Mesendoderm (in vitro differentiated cells): ENCODE data around the gene FARP2.

Source experiments
- DNase-seq: peaks from one replicate; pipeline ENCODE4 v3.0.0; 2013
- H2AK5ac ChIP-seq: 2 replicates; pipeline ENCODE4 v1.6.1; 2013; ENCODE audit warnings: low read length, inconsistent platforms
- H2BK120ac ChIP-seq: 2 replicates; pipeline ENCODE4 v1.6.1; 2013; ENCODE audit warnings: low read depth, mild to moderate bottlenecking, low read length, moderate library complexity, mixed read lengths
- H2BK15ac ChIP-seq: replicated peaks from 2 replicates; pipeline ENCODE4 v1.6.1; 2013; ENCODE audit warnings: low read depth, mild to moderate bottlenecking, moderate library complexity
- H2BK5ac ChIP-seq: 2 replicates; pipeline ENCODE4 v1.6.1; 2013; ENCODE audit warnings: low read length, inconsistent platforms
- H3K18ac ChIP-seq: 2 replicates; pipeline ENCODE4 v1.6.1; 2013; ENCODE audit warnings: mild to moderate bottlenecking, low read length, mixed read lengths
- H3K23ac ChIP-seq: one replicate; pipeline ENCODE4 v1.6.1; 2013; ENCODE audit warnings: low read length
- H3K27ac ChIP-seq: 2 replicates; pipeline ENCODE4 v1.5.1; 2013; ENCODE audit warnings: low read depth, mild to moderate bottlenecking, inconsistent platforms, low read length, moderate library complexity
- H3K27me3 ChIP-seq: 2 replicates; pipeline ENCODE4 v1.6.1; 2013; ENCODE audit warnings: low read length, control low read depth, mild to moderate bottlenecking, inconsistent platforms; ENCODE audit not compliant: insufficient read depth, poor library complexity
- H3K36me3 ChIP-seq: 2 replicates; pipeline ENCODE4 v1.6.1; 2013; ENCODE audit warnings: low read length, inconsistent platforms; ENCODE audit not compliant: control insufficient read depth, insufficient read depth
- H3K4ac ChIP-seq: one replicate; pipeline ENCODE4 v1.6.1; 2013; ENCODE audit warnings: low read depth, mild to moderate bottlenecking, low read length, moderate library complexity
- H3K4me1 ChIP-seq: 2 replicates; pipeline ENCODE4 v1.6.1; 2013; ENCODE audit warnings: low read depth, low read length, inconsistent platforms; ENCODE audit not compliant: control insufficient read depth
- H3K4me2 ChIP-seq: 2 replicates; pipeline ENCODE4 v1.6.1; 2013; ENCODE audit warnings: low read length
- H3K4me3 ChIP-seq: 2 replicates; pipeline ENCODE4 v1.5.1; 2013; ENCODE audit warnings: mild to moderate bottlenecking, low read length
- H3K56ac ChIP-seq: one replicate; pipeline ENCODE4 v1.6.1; 2013; ENCODE audit warnings: low read length
- H3K79me1 ChIP-seq: 2 replicates; pipeline ENCODE4 v1.6.1; 2013; ENCODE audit warnings: low read length, inconsistent platforms
- H3K79me2 ChIP-seq: 2 replicates; pipeline ENCODE4 v1.6.1; 2013; ENCODE audit warnings: mild to moderate bottlenecking, low read length; ENCODE audit not compliant: control insufficient read depth, insufficient read depth
- H3K9ac ChIP-seq: 2 replicates; pipeline ENCODE4 v1.6.1; 2013; ENCODE audit warnings: low read length, inconsistent platforms
- H4K5ac ChIP-seq: one replicate; pipeline ENCODE4 v1.6.1; 2013; ENCODE audit warnings: low read length
- H4K8ac ChIP-seq: one replicate; pipeline ENCODE4 v1.6.1; 2013; ENCODE audit warnings: low read depth, mild to moderate bottlenecking, control low read depth, low read length, moderate library complexity
- WGBS: extraction: QIAGEN DNeasy Blood & Tissue Kit; methylation state at CpG from one replicate; pipeline ENCODE4 v1.1.7; 2013; ENCODE audit warnings: low lambda C conversion rate, missing lambda C conversion rate; ENCODE audit not compliant: insufficient coverage; ENCODE audit errors: extremely low coverage; 5-methylcytosine and 5-hydroxymethylcytosine counted together

FARP2 gene

DNA sequence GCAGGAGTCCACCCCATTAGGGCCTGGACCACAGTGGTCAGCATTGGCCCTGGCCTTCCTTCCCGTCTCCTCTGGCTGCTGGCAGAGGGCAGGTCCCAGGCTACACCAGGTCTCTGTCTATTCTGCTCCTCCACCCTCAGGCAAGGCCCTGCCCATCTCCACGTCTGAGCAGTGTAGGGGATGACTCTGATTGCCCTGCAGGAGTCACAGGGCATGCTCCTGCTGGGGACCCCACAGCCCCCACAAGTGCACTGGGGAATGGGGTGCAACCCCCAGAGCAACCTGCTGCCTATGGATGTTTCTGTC, 112.3 kb downstream of the FARP2 start:
- Histone ChIP-seq H3K79me2 (no peaks in the 10 kb centered on the region), H3K18ac (no peak overlapping the region), H2BK15ac (no peak overlapping the region), H3K56ac (no peak overlapping the region), H4K8ac (no peak overlapping the region), H3K27ac (no peak overlapping the region), H3K9ac (no peak overlapping the region), H3K79me1 (no peaks in the 10 kb centered on the region), H3K4me2 (no peak overlapping the region), H2BK5ac (no peak overlapping the region), H4K5ac (no peak overlapping the region), H3K4ac (no peak overlapping the region), H3K4me3 (no peak overlapping the region), H3K23ac (no peak overlapping the region), H3K36me3 (no peaks in the 10 kb centered on the region), H2AK5ac (no peak overlapping the region), H3K27me3 (no peaks in the 10 kb centered on the region), H2BK120ac (no peak overlapping the region), H3K4me1 (no peaks in the 10 kb centered on the region)
- no CpG with 5 or more reads among the region's 2 CpGs for WGBS
- no peak for DNase-seq

DNA sequence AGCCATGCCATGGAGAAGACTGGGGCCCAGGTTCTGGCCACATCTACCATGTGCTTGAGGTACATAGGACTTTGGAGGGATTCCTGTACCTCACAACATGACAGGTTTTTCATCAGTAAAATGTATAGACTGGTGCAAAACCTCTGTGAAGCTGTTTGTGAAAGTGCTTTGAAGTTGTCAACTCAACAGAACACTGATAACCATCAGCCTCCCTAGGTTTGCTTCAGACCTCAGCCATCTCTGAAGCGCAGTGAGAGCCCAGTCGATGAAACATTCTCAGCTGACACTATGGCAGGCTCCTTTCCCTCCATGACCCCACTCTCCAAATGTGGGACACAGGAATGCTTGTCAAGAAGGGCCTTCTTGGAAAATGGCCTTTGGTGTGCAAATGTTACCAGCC, 113.7 kb downstream of the FARP2 start:
- no peak for DNase-seq
- H2BK120ac ChIP-seq: no peak overlapping the region
- H3K23ac ChIP-seq: no peak overlapping the region
- H2AK5ac ChIP-seq: no peak overlapping the region
- H3K36me3 ChIP-seq: no peaks in the 10 kb centered on the region
- no peak overlapping the region for H3K4ac ChIP-seq
- H3K4me2 ChIP-seq: no peak overlapping the region
- H3K27ac ChIP-seq: no peak overlapping the region
- no peak overlapping the region for H4K8ac ChIP-seq
- no peaks in the 10 kb centered on the region for H3K27me3 ChIP-seq
- H2BK5ac ChIP-seq: no peak overlapping the region
- no peak overlapping the region for H3K4me3 ChIP-seq
- no peaks in the 10 kb centered on the region for H3K4me1 ChIP-seq
- H3K79me2 ChIP-seq: no peaks in the 10 kb centered on the region
- H3K9ac ChIP-seq: no peak overlapping the region
- H3K56ac ChIP-seq: no peak overlapping the region
- H3K79me1 ChIP-seq: no peaks in the 10 kb centered on the region
- no CpG with 5 or more reads among the region's 2 CpGs for WGBS
- no peak overlapping the region for H3K18ac ChIP-seq
- H4K5ac ChIP-seq: no peak overlapping the region
- H2BK15ac ChIP-seq: no peak overlapping the region

DNA sequence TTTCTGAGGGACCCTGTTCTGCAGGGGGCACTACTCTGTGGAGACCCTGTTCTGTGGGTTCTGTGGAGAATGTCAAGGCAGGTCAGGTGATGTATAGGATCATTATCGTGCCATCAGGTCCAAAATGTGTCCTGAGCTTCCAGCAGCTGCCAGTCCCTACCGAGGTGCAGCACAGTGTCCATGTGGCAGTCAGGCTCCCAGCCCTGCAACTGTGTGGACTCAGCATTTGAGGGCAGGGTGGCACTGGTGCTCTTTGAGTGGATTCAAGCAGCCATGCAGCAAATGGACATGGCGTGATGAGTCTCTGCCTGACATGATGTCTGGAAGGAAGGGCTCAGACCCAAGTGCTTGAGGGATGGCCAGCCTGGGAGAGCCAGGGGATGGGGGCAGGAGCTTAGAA, 117.3 kb downstream of the FARP2 start:
- Histone ChIP-seq H3K4me3 (no peak overlapping the region), H3K4me2 (no peak overlapping the region), H3K56ac (no peak overlapping the region), H3K27ac (no peak overlapping the region), H3K9ac (no peak overlapping the region), H3K79me1 (no peaks in the 10 kb centered on the region), H2AK5ac (no peak overlapping the region), H3K4ac (no peak overlapping the region), H3K4me1 (no peaks in the 10 kb centered on the region), H4K5ac (no peak overlapping the region), H2BK120ac (no peak overlapping the region), H3K36me3 (no peaks in the 10 kb centered on the region), H3K18ac (no peak overlapping the region), H2BK5ac (no peak overlapping the region), H3K27me3 (no peaks in the 10 kb centered on the region), H3K79me2 (no peaks in the 10 kb centered on the region), H2BK15ac (no peak overlapping the region), H4K8ac (no peak overlapping the region), H3K23ac (no peak overlapping the region)
- no peak for DNase-seq
- WGBS: no CpG with 5 or more reads among the region's 3 CpGs

DNA sequence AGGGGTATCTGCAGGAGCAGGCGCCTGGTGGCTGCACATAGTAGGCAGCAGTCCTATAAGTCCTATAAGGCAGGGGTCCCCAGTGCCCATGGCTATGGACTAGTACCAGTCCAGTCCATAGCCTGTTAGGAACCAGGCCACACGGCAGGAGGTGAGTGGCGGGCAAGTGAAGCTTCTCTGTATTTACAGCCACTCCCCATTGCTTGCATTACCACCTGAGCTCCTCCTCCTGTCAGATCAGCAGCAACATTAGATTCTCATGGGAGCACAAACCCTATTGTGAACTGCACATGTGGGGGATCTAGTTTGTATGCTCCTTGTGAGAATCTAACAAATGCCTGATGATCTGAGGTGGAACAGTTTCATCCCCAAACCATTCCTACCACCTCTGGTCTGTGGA, 119.2 kb downstream of the FARP2 start:
- no peak overlapping the region for H3K27ac ChIP-seq
- no peaks in the 10 kb centered on the region for H3K36me3 ChIP-seq
- no peak for DNase-seq
- no peak overlapping the region for H4K8ac ChIP-seq
- no peaks in the 10 kb centered on the region for H3K79me2 ChIP-seq
- no peak overlapping the region for H3K56ac ChIP-seq
- H2BK15ac ChIP-seq: no peak overlapping the region
- no peaks in the 10 kb centered on the region for H3K27me3 ChIP-seq
- H2AK5ac ChIP-seq: no peak overlapping the region
- H2BK120ac ChIP-seq: no peak overlapping the region
- H3K23ac ChIP-seq: no peak overlapping the region
- no peak overlapping the region for H3K18ac ChIP-seq
- no peak overlapping the region for H3K4ac ChIP-seq
- H3K4me1 ChIP-seq: no peaks in the 10 kb centered on the region
- WGBS: no CpG with 5 or more reads among the region's 3 CpGs
- H3K4me3 ChIP-seq: no peak overlapping the region
- H3K79me1 ChIP-seq: no peaks in the 10 kb centered on the region
- H3K4me2 ChIP-seq: no peak overlapping the region
- H2BK5ac ChIP-seq: no peak overlapping the region
- no peak overlapping the region for H4K5ac ChIP-seq
- no peak overlapping the region for H3K9ac ChIP-seq

DNA sequence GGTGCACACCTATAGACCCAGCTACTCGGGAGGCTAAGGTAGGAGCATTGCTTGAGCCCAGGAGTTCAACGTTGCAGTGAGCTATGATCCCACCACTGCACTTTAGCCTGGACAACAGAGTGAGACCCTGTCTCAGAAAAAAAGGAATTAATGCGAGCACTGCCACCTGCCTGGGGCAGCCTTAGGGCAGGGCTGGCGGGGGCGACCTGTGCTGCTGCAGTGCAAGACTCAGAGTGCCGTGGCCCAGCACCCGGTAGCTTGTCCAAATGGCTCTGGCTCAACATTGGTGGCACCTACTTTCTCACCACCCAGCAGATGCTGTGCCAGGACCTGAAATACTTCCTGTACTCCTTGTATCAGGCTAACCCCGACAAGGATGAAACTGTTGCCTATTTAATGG, 122.1 kb downstream of the FARP2 start:
- Histone ChIP-seq H3K27me3 (no peaks in the 10 kb centered on the region), H3K4me3 (no peak overlapping the region), H3K79me1 (no peaks in the 10 kb centered on the region), H4K8ac (no peak overlapping the region), H2AK5ac (no peak overlapping the region), H3K56ac (no peak overlapping the region), H3K4me2 (no peak overlapping the region), H3K23ac (no peak overlapping the region), H2BK15ac (no peak overlapping the region), H4K5ac (no peak overlapping the region), H2BK120ac (no peak overlapping the region), H3K18ac (no peak overlapping the region), H3K27ac (no peak overlapping the region), H3K9ac (no peak overlapping the region), H3K4ac (no peak overlapping the region), H2BK5ac (no peak overlapping the region), H3K36me3 (no peaks in the 10 kb centered on the region), H3K79me2 (no peaks in the 10 kb centered on the region), H3K4me1 (no peaks in the 10 kb centered on the region)
- no CpG with 5 or more reads among the region's 8 CpGs for WGBS
- DNase-seq: no peak

DNA sequence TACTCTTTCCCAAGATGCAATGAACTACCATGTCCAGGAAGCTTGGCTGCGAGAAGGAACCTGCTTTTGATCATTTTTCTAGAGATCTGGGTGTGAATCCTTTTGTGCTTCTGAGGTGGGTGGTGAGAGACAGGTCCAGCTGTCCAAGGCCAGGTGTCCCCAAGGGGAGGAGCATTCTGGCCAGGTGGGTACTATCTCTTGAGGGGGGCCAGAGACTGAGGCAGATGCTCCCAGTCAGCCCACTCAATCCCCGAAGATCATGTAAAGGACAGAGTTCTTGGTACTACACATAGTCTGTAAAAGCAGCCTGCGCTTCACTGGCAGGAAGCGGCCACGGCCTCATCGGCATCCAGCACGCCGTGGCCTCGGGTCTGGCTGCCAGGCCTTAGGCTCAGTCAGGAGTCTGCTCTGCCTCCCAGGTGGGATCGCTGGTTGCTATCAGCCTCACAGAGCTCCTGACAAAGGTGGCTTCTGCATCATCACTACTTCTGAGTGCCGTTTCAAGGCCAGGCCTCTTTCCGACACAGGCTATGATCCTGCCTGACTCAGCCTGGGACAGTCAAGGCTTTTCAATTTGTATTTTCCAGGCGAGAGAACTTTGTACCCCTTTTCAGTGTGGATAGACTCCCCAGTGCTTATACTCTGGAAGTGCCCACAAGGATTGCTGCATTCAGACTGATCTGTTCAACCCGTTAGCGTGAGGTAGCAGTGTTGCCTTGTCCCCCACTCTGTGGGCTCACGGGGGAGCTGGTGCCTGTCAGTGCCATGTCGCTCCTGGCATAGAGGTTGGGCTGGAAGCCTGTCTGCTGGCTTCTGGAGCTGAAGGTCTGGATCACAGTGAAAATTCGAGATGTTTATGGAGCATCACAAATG, 123.2 kb downstream of the FARP2 start:
- Histone ChIP-seq H4K5ac (no peak overlapping the region), H3K79me1 (no peaks in the 10 kb centered on the region), H2BK15ac (no peak overlapping the region), H2AK5ac (no peak overlapping the region), H3K18ac (no peak overlapping the region), H3K23ac (no peak overlapping the region), H3K27me3 (no peaks in the 10 kb centered on the region), H3K36me3 (no peaks in the 10 kb centered on the region), H3K4me2 (no peak overlapping the region), H3K4me3 (no peak overlapping the region), H2BK120ac (no peak overlapping the region), H3K9ac (no peak overlapping the region), H3K56ac (no peak overlapping the region), H3K79me2 (no peaks in the 10 kb centered on the region), H4K8ac (no peak overlapping the region), H3K4ac (no peak overlapping the region), H3K27ac (no peak overlapping the region), H3K4me1 (no peaks in the 10 kb centered on the region), H2BK5ac (no peak overlapping the region)
- DNase-seq: no peak
- no CpG with 5 or more reads among the region's 18 CpGs for WGBS
